ENCODE results near the gene C9orf43. TPM values are rescaled to one million over a fixed set of nuclear protein-coding genes. Genes with fewer than 3 reads are reported as not detected.

C9orf43 gene
- total and polyA plus RNA-seq, 10 of the 15 experiments (the other 5 are each of a cell fraction or from before 2014, with no cell fraction given) = 0.08 to 0.79 (median 0.55) TPM

DNA sequence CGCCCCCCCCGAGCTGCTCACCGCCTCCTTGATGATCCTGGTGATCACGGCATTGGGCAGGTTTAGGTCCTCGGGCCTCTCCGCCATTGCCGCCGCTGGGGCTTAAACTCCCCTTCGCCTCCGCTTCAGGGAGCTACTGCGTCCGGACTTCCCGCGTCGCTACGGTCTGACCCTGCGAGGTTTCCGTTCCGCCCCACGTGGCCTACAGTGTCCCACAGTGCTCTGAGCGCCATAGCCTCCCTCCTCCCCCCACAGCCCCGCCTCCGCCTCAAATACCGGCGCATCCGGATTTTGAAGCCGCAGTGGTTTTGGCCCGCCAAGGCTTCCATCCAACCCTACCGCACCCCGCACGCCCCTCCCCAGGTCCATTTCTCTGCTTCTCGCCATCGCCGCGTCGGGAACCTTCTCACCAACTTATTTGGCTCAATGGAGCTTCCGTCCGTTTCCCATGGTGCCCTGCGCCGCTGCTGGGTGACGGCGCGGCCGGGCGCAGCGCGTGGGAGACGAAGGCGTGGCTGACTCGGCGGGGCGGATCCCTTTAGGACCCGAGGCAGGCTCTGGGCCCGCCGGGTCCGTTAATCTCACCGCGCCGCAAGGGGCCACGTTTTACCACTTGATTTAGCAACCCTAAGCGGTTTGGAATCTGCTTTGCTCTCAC lies at the start of gene C9orf43, which contains the start of gene POLE3 (continued):
- TF ChIP-seq, protein P1, sequence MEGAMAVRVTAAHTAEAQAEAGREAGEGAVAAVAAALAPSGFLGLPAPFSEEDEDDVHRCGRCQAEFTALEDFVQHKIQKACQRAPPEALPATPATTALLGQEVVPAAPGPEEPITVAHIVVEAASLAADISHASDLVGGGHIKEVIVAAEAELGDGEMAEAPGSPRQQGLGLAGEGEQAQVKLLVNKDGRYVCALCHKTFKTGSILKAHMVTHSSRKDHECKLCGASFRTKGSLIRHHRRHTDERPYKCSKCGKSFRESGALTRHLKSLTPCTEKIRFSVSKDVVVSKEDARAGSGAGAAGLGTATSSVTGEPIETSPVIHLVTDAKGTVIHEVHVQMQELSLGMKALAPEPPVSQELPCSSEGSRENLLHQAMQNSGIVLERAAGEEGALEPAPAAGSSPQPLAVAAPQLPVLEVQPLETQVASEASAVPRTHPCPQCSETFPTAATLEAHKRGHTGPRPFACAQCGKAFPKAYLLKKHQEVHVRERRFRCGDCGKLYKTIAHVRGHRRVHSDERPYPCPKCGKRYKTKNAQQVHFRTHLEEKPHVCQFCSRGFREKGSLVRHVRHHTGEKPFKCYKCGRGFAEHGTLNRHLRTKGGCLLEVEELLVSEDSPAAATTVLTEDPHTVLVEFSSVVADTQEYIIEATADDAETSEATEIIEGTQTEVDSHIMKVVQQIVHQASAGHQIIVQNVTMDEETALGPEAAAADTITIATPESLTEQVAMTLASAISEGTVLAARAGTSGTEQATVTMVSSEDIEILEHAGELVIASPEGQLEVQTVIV (IDR thresholded peaks at IDR 0.05; ENCODE audit: borderline replicate concordance, partially characterized antibody) = peak; percentile 61
- TF ChIP-seq PAX5 (IDR thresholded peaks at IDR 0.05; ENCODE audit: borderline replicate concordance, low read depth, low read length) (peak; percentile 51; the same call in 1 of the 2 replicates), CREM (IDR thresholded peaks at IDR 0.05; ENCODE audit: low read depth) (peak; percentile 77; the same call in 1 of the 2 replicates)
- TF ChIP-seq, protein P2, sequence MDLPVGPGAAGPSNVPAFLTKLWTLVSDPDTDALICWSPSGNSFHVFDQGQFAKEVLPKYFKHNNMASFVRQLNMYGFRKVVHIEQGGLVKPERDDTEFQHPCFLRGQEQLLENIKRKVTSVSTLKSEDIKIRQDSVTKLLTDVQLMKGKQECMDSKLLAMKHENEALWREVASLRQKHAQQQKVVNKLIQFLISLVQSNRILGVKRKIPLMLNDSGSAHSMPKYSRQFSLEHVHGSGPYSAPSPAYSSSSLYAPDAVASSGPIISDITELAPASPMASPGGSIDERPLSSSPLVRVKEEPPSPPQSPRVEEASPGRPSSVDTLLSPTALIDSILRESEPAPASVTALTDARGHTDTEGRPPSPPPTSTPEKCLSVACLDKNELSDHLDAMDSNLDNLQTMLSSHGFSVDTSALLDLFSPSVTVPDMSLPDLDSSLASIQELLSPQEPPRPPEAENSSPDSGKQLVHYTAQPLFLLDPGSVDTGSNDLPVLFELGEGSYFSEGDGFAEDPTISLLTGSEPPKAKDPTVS (IDR thresholded peaks at IDR 0.05; ENCODE audit: low read depth, low read length) = 0 out of 2 replicates have a peak, but pooled peaks have one; percentile 28
- TF ChIP-seq, protein P3, sequence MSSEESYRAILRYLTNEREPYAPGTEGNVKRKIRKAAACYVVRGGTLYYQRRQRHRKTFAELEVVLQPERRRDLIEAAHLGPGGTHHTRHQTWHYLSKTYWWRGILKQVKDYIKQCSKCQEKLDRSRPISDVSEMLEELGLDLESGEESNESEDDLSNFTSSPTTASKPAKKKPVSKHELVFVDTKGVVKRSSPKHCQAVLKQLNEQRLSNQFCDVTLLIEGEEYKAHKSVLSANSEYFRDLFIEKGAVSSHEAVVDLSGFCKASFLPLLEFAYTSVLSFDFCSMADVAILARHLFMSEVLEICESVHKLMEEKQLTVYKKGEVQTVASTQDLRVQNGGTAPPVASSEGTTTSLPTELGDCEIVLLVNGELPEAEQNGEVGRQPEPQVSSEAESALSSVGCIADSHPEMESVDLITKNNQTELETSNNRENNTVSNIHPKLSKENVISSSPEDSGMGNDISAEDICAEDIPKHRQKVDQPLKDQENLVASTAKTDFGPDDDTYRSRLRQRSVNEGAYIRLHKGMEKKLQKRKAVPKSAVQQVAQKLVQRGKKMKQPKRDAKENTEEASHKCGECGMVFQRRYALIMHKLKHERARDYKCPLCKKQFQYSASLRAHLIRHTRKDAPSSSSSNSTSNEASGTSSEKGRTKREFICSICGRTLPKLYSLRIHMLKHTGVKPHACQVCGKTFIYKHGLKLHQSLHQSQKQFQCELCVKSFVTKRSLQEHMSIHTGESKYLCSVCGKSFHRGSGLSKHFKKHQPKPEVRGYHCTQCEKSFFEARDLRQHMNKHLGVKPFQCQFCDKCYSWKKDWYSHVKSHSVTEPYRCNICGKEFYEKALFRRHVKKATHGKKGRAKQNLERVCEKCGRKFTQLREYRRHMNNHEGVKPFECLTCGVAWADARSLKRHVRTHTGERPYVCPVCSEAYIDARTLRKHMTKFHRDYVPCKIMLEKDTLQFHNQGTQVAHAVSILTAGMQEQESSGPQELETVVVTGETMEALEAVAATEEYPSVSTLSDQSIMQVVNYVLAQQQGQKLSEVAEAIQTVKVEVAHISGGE (CRISPR knock-in tag; IDR thresholded peaks at IDR 0.05) = no peak
- TF ChIP-seq, protein P4, sequence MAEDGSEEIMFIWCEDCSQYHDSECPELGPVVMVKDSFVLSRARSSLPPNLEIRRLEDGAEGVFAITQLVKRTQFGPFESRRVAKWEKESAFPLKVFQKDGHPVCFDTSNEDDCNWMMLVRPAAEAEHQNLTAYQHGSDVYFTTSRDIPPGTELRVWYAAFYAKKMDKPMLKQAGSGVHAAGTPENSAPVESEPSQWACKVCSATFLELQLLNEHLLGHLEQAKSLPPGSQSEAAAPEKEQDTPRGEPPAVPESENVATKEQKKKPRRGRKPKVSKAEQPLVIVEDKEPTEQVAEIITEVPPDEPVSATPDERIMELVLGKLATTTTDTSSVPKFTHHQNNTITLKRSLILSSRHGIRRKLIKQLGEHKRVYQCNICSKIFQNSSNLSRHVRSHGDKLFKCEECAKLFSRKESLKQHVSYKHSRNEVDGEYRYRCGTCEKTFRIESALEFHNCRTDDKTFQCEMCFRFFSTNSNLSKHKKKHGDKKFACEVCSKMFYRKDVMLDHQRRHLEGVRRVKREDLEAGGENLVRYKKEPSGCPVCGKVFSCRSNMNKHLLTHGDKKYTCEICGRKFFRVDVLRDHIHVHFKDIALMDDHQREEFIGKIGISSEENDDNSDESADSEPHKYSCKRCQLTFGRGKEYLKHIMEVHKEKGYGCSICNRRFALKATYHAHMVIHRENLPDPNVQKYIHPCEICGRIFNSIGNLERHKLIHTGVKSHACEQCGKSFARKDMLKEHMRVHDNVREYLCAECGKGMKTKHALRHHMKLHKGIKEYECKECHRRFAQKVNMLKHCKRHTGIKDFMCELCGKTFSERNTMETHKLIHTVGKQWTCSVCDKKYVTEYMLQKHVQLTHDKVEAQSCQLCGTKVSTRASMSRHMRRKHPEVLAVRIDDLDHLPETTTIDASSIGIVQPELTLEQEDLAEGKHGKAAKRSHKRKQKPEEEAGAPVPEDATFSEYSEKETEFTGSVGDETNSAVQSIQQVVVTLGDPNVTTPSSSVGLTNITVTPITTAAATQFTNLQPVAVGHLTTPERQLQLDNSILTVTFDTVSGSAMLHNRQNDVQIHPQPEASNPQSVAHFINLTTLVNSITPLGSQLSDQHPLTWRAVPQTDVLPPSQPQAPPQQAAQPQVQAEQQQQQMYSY (CRISPR knock-in tag; IDR thresholded peaks at IDR 0.05) = no peak
- TF ChIP-seq, protein P5, sequence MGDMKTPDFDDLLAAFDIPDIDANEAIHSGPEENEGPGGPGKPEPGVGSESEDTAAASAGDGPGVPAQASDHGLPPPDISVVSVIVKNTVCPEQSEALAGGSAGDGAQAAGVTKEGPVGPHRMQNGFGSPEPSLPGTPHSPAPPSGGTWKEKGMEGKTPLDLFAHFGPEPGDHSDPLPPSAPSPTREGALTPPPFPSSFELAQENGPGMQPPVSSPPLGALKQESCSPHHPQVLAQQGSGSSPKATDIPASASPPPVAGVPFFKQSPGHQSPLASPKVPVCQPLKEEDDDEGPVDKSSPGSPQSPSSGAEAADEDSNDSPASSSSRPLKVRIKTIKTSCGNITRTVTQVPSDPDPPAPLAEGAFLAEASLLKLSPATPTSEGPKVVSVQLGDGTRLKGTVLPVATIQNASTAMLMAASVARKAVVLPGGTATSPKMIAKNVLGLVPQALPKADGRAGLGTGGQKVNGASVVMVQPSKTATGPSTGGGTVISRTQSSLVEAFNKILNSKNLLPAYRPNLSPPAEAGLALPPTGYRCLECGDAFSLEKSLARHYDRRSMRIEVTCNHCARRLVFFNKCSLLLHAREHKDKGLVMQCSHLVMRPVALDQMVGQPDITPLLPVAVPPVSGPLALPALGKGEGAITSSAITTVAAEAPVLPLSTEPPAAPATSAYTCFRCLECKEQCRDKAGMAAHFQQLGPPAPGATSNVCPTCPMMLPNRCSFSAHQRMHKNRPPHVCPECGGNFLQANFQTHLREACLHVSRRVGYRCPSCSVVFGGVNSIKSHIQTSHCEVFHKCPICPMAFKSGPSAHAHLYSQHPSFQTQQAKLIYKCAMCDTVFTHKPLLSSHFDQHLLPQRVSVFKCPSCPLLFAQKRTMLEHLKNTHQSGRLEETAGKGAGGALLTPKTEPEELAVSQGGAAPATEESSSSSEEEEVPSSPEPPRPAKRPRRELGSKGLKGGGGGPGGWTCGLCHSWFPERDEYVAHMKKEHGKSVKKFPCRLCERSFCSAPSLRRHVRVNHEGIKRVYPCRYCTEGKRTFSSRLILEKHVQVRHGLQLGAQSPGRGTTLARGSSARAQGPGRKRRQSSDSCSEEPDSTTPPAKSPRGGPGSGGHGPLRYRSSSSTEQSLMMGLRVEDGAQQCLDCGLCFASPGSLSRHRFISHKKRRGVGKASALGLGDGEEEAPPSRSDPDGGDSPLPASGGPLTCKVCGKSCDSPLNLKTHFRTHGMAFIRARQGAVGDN (IDR thresholded peaks at IDR 0.05) = peak; percentile 8; the same call in 1 of the 2 replicates
